CD4-positive, alpha-beta T cell (primary cell): ENCODE results near the gene STAMBPL1. TPM values are rescaled to one million over a fixed set of nuclear protein-coding genes. Genes with fewer than 3 reads are reported as not detected.
A peak's percentile ranks its signal among the peaks of the same experiment; 100 is the strongest.

Experiments used
- ATAC-seq: fragments of 200-7000 bp; cut with Tn5 transposase; one replicate; pipeline ENCODE4 v1.10.0; 2022; ENCODE audit warnings: mild to moderate bottlenecking; ENCODE audit not compliant: poor library complexity
- CTCF ChIA-PET: fragments of 350-600 bp; sonication (Branson Sonifier 250); formaldehyde crosslinking; loops from one replicate; lab custom pipeline; 2021; ENCODE audit warnings: antibody characterized with exemption, inconsistent platforms; lab: Charles Lee
- POLR2A ChIA-PET: fragments of 350-600 bp; sonication (Branson Sonifier 250); formaldehyde crosslinking; loops from one replicate; lab custom pipeline; 2021; ENCODE audit warnings: antibody characterized with exemption, inconsistent platforms; lab: Charles Lee
- DNase-seq, 14 experiments: peaks; one replicate each; pipeline ENCODE4 v3.0.0-alpha.2; 2013 to 2020; ENCODE audit warnings: mixed read lengths in 2 of 14
- H3K27ac ChIP-seq, 2 donors: one replicate each; pipeline versions ENCODE4 v1.5.1 to v1.7.0; 2013; ENCODE audit warnings: low read length in 2 of 2, low read depth in 1 of 2, mild to moderate bottlenecking in 1 of 2
- H3K27me3 ChIP-seq, 2 experiments: 1 replicate in 1 of 2; 2 replicates in 1 of 2; pipeline versions ENCODE4 v1.6.1 to v1.7.0; 2013; ENCODE audit warnings: low read length in 2 of 2, control low read depth in 1 of 2, mild to moderate bottlenecking in 1 of 2, moderate library complexity in 1 of 2; ENCODE audit not compliant: insufficient read depth in 2 of 2, control insufficient read depth in 1 of 2
- H3K36me3 ChIP-seq: one replicate; pipeline ENCODE4 v1.6.1; 2013; ENCODE audit warnings: low read length, control low read depth; ENCODE audit not compliant: insufficient read depth
- H3K4me1 ChIP-seq: one replicate; pipeline ENCODE4 v1.6.1; 2013; ENCODE audit warnings: low read length, control low read depth; ENCODE audit not compliant: insufficient read depth
- H3K4me3 ChIP-seq: one replicate; pipeline ENCODE4 v1.5.1; 2013; ENCODE audit warnings: mild to moderate bottlenecking, low read length, moderate library complexity
- H3K9me3 ChIP-seq, 2 experiments: 1 replicate in 1 of 2; 2 replicates in 1 of 2; pipeline versions ENCODE4 v1.6.1 to v1.7.0; 2013; ENCODE audit warnings: low read length in 2 of 2, mild to moderate bottlenecking in 2 of 2, control low read depth in 1 of 2, moderate library complexity in 1 of 2; ENCODE audit not compliant: control insufficient read depth in 1 of 2, insufficient read depth in 1 of 2
- H3K27ac Mint-ChIP-seq: one replicate; pipeline ENCODE4 v1.8.0; 2020; ENCODE audit warnings: mixed read lengths
- H3K27me3 Mint-ChIP-seq: one replicate; pipeline ENCODE4 v1.8.0; 2021; ENCODE audit warnings: mixed read lengths
- H3K36me3 Mint-ChIP-seq: one replicate; pipeline ENCODE4 v1.8.0; 2021; ENCODE audit warnings: low read depth, mixed read lengths
- H3K4me1 Mint-ChIP-seq: one replicate; pipeline ENCODE4 v1.8.0; 2021; ENCODE audit warnings: low read depth, mixed read lengths
- H3K4me3 Mint-ChIP-seq: one replicate; pipeline ENCODE4 v1.8.0; 2020; ENCODE audit warnings: mild to moderate bottlenecking, mixed read lengths
- H3K9me3 Mint-ChIP-seq: one replicate; pipeline ENCODE4 v1.8.0; 2020; ENCODE audit warnings: mixed read lengths
- CTCF ChIP-seq: fragments of 200-600 bp; IDR thresholded peaks from one replicate; pipeline ENCODE4 v1.8.0; 2022; ENCODE audit warnings: antibody characterized with exemption, mild to moderate bottlenecking
- intact Hi-C, 2 experiments: fragments of 100-400 bp; cut with DNase I in 1 of 2; cut with micrococcal nuclease in 1 of 2; formaldehyde crosslinking; loops; one replicate each; pipeline versions ENCODE4 v1.15.1 to v1.9.0; 2023 to 2025; cut with DNase I, micrococcal nuclease
- total RNA-seq, 174 experiments: library from RNA in 2 of 174; stranded (reverse) in 2 of 174; gene quantifications; one replicate each; pipeline ENCODE4 v1.2.3 and lab custom pipeline; 2021 to 2026

STAMBPL1 gene
- total RNA-seq, 2 experiments from 2014 or later: 23.7 to 26.7 TPM

DNA sequence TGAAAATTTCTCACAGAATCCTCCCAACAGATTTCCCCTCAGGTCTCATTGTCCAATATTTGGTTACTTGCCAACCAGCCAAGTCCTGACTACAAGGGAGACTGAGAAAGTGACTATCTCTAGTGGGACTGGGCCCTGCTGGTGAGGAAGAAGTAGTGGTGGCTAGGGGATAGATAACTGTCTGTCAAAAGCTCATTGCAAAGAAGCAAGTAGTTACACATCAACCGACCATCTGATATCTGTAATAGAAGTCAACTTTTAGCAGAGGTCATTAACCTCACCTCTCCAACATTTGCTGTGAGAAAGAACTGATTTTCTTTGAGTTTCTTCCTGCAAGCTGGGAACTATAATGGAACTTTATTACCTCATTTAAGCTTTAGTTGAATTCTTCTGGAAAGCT lies 15.2 kb downstream of the STAMBPL1 start:
- Histone ChIP-seq H3K4me1 (peaks cover 12% of the 10 kb centered on the region), H3K4me3 (no peak overlapping the region), H3K27ac (no peak overlapping the region), H3K36me3 (peaks cover 10% of the 10 kb centered on the region), H3K27me3 (no peaks in the 10 kb centered on the region), H3K9me3 (no peaks in the 10 kb centered on the region)
- TF ChIP-seq CTCF: no peak
- no peaks in the 10 kb centered on the region for H3K27me3 Mint-ChIP-seq
- H3K9me3 Mint-ChIP-seq: no peaks in the 10 kb centered on the region
- H3K36me3 Mint-ChIP-seq: peaks cover 6% of the 10 kb centered on the region
- peak overlapping the region; percentile 13 for H3K27ac Mint-ChIP-seq
- no peak for ATAC-seq
- CTCF ChIA-PET: no interaction called here
- intact Hi-C loops: no loop called here
- H3K4me3 Mint-ChIP-seq: no peak overlapping the region
- POLR2A ChIA-PET: interaction anchor here (0.8 to 1.7 kb wide), 4 partner anchors 11 to 16 kb away, joined by 3 to 8 read pairs (median 3); partner anchors contain the start of gene STAMBPL1
- H3K4me1 Mint-ChIP-seq: peaks cover 65% of the 10 kb centered on the region
- no peak for DNase-seq

DNA sequence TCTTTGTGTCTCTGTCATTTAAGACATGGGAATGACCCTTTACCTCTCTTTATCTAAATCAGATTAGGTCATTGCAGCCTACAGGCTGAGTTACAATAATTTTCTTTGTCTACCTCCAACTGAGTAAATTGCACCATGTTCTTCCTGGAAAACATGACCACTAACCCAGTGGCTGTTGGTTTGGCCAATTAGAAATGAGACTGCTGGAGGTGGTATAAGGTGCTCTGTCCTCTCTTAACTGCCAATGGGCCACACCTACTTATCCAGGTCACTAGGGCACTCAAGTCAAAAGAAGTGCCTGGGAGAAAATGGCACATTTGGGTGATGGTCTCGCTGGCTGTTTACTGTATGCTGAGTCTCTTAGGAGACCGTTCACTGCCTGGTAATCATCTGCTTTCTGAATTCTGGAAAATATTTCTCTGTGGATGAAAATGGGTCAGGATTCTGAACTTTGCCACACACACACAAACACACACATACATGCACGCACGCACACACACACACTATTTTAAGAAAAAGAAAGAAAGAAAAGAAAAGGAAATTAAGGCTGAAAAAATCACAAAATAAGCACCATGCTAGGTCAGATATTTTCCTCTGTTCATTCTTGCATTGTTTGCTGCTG lies 16.4 kb downstream of the STAMBPL1 start:
- ATAC-seq: no peak
- Histone ChIP-seq H3K4me3 (no peak overlapping the region), H3K27ac (no peak overlapping the region), H3K4me1 (peaks cover 14% of the 10 kb centered on the region), H3K36me3 (peaks cover 14% of the 10 kb centered on the region), H3K27me3 (no peaks in the 10 kb centered on the region), H3K9me3 (no peaks in the 10 kb centered on the region)
- H3K9me3 Mint-ChIP-seq: no peaks in the 10 kb centered on the region
- no peak overlapping the region for H3K27ac Mint-ChIP-seq
- ChIA-PET POLR2A (interaction anchor here (1.3 to 1.7 kb wide), 2 partner anchors 16 to 17 kb away, joined by 5 to 8 read pairs; partner anchors contain the start of gene STAMBPL1), CTCF (no interaction called here)
- H3K4me1 Mint-ChIP-seq: peaks cover 63% of the 10 kb centered on the region
- H3K36me3 Mint-ChIP-seq: peaks cover 16% of the 10 kb centered on the region
- H3K4me3 Mint-ChIP-seq: no peak overlapping the region
- intact Hi-C loops: no loop called here
- DNase-seq: no peak
- no peak for TF ChIP-seq CTCF
- H3K27me3 Mint-ChIP-seq: no peaks in the 10 kb centered on the region

GRCh38 chr10:88896994-88897853 lies 17.2 kb downstream of the STAMBPL1 start:
- ChIA-PET POLR2A (interaction anchor here (1.3 kb wide), 1 partner anchor 17 kb away, joined by 5 read pairs; the partner anchor contains the start of gene STAMBPL1), CTCF (no interaction called here)
- no peak overlapping the region for H3K4me3 Mint-ChIP-seq
- peaks cover 21% of the 10 kb centered on the region for H3K36me3 ChIP-seq
- no peaks in the 10 kb centered on the region for H3K27me3 ChIP-seq
- H3K27ac Mint-ChIP-seq: peak overlapping the region; percentile 0
- H3K4me3 ChIP-seq: no peak overlapping the region
- DNase-seq (no peak), ATAC-seq (peak; percentile 24)
- peaks cover 14% of the 10 kb centered on the region for H3K4me1 ChIP-seq
- H3K36me3 Mint-ChIP-seq: peaks cover 23% of the 10 kb centered on the region
- TF ChIP-seq CTCF: no peak
- intact Hi-C loops: no loop called here
- H3K9me3 Mint-ChIP-seq: no peaks in the 10 kb centered on the region
- H3K4me1 Mint-ChIP-seq: peaks cover 62% of the 10 kb centered on the region
- H3K27me3 Mint-ChIP-seq: no peaks in the 10 kb centered on the region
- H3K27ac ChIP-seq: no peak overlapping the region
- H3K9me3 ChIP-seq: no peaks in the 10 kb centered on the region
